NB4 (cell line): ENCODE data around the gene PRSS38.

Experiments used
- MYC ChIP-seq: IDR thresholded peaks from 2 replicates; pipeline ENCODE4 v1.6.1; 2011; ENCODE audit warnings: low read depth, low read length
- POLR2A ChIP-seq: IDR thresholded peaks from 2 replicates; pipeline ENCODE4 v1.6.1; 2011; ENCODE audit warnings: mild to moderate bottlenecking; ENCODE audit not compliant: insufficient read length; ENCODE audit errors: extremely low read depth
- TF ChIP-seq, protein P1 (sequence below): IDR thresholded peaks from one replicate; pipeline ENCODE4 v1.5.1; 2012; ENCODE audit warnings: low read depth, low read length
- TF ChIP-seq, protein P2 (sequence below): IDR thresholded peaks from 2 replicates; pipeline ENCODE4 v1.6.1; 2011; ENCODE audit warnings: low read depth, low read length

DNA sequence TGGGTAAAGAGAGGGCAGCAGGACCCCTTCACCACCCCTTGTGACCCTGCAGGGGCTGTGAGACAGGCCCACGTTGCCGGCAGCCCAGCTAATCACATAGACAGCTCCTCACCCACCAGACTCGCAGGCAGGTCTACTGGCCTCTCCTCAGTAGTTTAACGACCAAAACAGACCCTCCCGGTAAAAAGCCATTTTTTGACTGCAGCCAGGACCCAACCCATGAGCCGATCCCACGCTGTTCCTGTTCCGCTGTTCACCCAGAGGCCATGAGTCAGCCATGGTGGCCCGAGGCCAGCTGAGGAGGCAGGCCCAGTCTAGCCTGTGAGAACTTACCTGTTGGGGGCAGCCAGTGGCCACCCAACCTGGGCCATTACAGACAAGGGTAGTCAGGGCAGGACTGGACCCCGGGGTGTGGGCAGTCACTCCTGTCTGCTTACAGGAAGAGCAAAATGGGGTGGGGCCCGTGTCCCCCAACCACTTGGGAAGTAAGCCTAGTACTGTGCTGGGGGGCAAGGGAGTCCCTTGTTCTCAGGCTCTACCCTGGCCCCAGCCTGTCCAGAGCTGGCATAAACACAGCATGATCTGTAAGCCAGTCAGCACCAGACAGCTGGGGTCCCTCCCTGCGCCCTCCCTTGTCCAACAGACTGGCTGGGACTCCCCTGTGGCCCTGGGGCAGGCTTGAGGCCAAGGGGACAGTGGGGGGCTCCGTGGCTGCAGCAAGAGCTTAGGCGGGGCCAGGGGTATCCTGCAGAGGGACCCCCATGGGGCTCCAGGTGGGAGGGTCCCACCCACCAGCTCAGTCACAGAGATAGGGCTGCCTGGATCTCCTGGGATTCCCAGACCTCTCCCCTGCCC is 70.4 kb downstream of the PRSS38 start:
- TF ChIP-seq, protein P1, sequence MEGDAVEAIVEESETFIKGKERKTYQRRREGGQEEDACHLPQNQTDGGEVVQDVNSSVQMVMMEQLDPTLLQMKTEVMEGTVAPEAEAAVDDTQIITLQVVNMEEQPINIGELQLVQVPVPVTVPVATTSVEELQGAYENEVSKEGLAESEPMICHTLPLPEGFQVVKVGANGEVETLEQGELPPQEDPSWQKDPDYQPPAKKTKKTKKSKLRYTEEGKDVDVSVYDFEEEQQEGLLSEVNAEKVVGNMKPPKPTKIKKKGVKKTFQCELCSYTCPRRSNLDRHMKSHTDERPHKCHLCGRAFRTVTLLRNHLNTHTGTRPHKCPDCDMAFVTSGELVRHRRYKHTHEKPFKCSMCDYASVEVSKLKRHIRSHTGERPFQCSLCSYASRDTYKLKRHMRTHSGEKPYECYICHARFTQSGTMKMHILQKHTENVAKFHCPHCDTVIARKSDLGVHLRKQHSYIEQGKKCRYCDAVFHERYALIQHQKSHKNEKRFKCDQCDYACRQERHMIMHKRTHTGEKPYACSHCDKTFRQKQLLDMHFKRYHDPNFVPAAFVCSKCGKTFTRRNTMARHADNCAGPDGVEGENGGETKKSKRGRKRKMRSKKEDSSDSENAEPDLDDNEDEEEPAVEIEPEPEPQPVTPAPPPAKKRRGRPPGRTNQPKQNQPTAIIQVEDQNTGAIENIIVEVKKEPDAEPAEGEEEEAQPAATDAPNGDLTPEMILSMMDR = no peak
- TF ChIP-seq, protein P2, sequence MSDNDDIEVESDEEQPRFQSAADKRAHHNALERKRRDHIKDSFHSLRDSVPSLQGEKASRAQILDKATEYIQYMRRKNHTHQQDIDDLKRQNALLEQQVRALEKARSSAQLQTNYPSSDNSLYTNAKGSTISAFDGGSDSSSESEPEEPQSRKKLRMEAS = no peak
- TF ChIP-seq POLR2A (no peak), MYC (no peak)
